Endodermal cell (in vitro differentiated cells): Measurements from ENCODE around the gene ANKRD29. TPM values are rescaled to one million over a fixed set of nuclear protein-coding genes. Genes with fewer than 3 reads are reported as not detected.

Experiments used
- DNase-seq: peaks from one replicate; pipeline ENCODE4 v3.0.0-alpha.2; 2017
- H3K27ac ChIP-seq: 2 replicates; pipeline ENCODE4 v1.5.1; 2013; ENCODE audit warnings: mild to moderate bottlenecking, low read depth, low read length, moderate library complexity
- H3K27me3 ChIP-seq: 2 replicates; pipeline ENCODE4 v1.6.1; 2013; ENCODE audit warnings: mild to moderate bottlenecking, low read length, moderate library complexity; ENCODE audit not compliant: insufficient read depth, control insufficient read depth, poor library complexity, severe bottlenecking
- H3K36me3 ChIP-seq: 2 replicates; pipeline ENCODE4 v1.7.0; 2013; ENCODE audit warnings: mild to moderate bottlenecking, low read length, moderate library complexity; ENCODE audit not compliant: control insufficient read depth, insufficient read depth
- H3K4me1 ChIP-seq: one replicate; pipeline ENCODE4 v1.7.0; 2013; ENCODE audit warnings: low read length; ENCODE audit not compliant: control insufficient read depth, insufficient read depth
- H3K4me3 ChIP-seq: 2 replicates; pipeline ENCODE4 v1.5.1; 2013; ENCODE audit warnings: mild to moderate bottlenecking, low read length, moderate library complexity
- H3K9ac ChIP-seq: 2 replicates; pipeline ENCODE4 v1.6.1; 2013; ENCODE audit warnings: mild to moderate bottlenecking, low read length, moderate library complexity; ENCODE audit not compliant: poor library complexity, severe bottlenecking; ENCODE audit errors: extremely low read depth
- H3K9me3 ChIP-seq: 2 replicates; pipeline ENCODE4 v1.6.1; 2013; ENCODE audit warnings: mild to moderate bottlenecking, low read length, moderate library complexity; ENCODE audit not compliant: control insufficient read depth
- H3K27ac Mint-ChIP-seq: 2 replicates; pipeline ENCODE4 v1.8.0; 2020; ENCODE audit warnings: mixed read lengths
- H3K27me3 Mint-ChIP-seq: 2 replicates; pipeline ENCODE4 v1.8.0; 2021; ENCODE audit warnings: mild to moderate bottlenecking, mixed read lengths; ENCODE audit not compliant: insufficient read depth
- H3K36me3 Mint-ChIP-seq: 2 replicates; pipeline ENCODE4 v1.8.0; 2020; ENCODE audit warnings: low read depth, mixed read lengths
- H3K4me1 Mint-ChIP-seq: 2 replicates; pipeline ENCODE4 v1.8.0; 2020; ENCODE audit warnings: mixed read lengths
- H3K4me3 Mint-ChIP-seq: 2 replicates; pipeline ENCODE4 v1.8.0; 2020; ENCODE audit warnings: mild to moderate bottlenecking, moderate library complexity, mixed read lengths
- H3K9me3 Mint-ChIP-seq: 2 replicates; pipeline ENCODE4 v1.8.0; 2020; ENCODE audit warnings: mild to moderate bottlenecking, mixed read lengths
- CTCF ChIP-seq: fragments of 200-600 bp; sonication (generic); conservative IDR thresholded peaks from 2 replicates; pipeline ENCODE4 v1.5.0; 2021; ENCODE audit warnings: antibody characterized with exemption, mild to moderate bottlenecking
- WGBS, 2 experiments: methylation state at CpG; one replicate each; pipeline versions ENCODE4 v1.1.5 to v1.1.7; 2013; ENCODE audit warnings: missing lambda C conversion rate in 2 of 2, mixed read lengths in 1 of 2; ENCODE audit not compliant: insufficient coverage in 1 of 2, insufficient read length in 1 of 2; 5-methylcytosine and 5-hydroxymethylcytosine counted together
- total RNA-seq, 2 donors: library from RNA; stranded (reverse); fragmentation: NEBNext Ultra II Directional in 1 of 2; extraction: Animal tissue kit (Norgen Biotek cat#: 25700) in 1 of 2; gene quantifications; 2 replicates in 1 of 2; 3 replicates in 1 of 2; pipeline ENCODE4 v1.2.1, GENCODE V29; 2021

ANKRD29 gene
- total RNA-seq, 2 donors from 2014 or later: 0.44 to 0.73 TPM

GRCh38 chr18:23599809-23600208 is 62.9 kb downstream of the ANKRD29 start:
- Mint-ChIP-seq H3K27ac (no peak overlapping the region), H3K9me3 (no peaks in the 10 kb centered on the region), H3K4me3 (no peak overlapping the region), H3K27me3 (no peaks in the 10 kb centered on the region), H3K36me3 (no peaks in the 10 kb centered on the region), H3K4me1 (no peaks in the 10 kb centered on the region)
- 95% methylated on average over 1 of the region's 1 CpG; no CpG with 5 or more reads in 1 of the 2 experiments for WGBS, 2 experiments
- Histone ChIP-seq H3K27ac (no peak overlapping the region), H3K36me3 (no peaks in the 10 kb centered on the region), H3K9me3 (no peaks in the 10 kb centered on the region), H3K4me1 (no peaks in the 10 kb centered on the region), H3K9ac (no peak overlapping the region), H3K27me3 (no peaks in the 10 kb centered on the region), H3K4me3 (no peak overlapping the region)
- TF ChIP-seq CTCF: no peak
- no peak for DNase-seq

GRCh38 chr18:23596183-23596582 is 66.5 kb downstream of the ANKRD29 start:
- Mint-ChIP-seq H3K4me3 (no peak overlapping the region), H3K27ac (no peak overlapping the region), H3K9me3 (no peaks in the 10 kb centered on the region), H3K27me3 (no peaks in the 10 kb centered on the region), H3K36me3 (no peaks in the 10 kb centered on the region), H3K4me1 (no peaks in the 10 kb centered on the region)
- Histone ChIP-seq H3K4me1 (no peaks in the 10 kb centered on the region), H3K27ac (no peak overlapping the region), H3K27me3 (no peaks in the 10 kb centered on the region), H3K36me3 (no peaks in the 10 kb centered on the region), H3K4me3 (no peak overlapping the region), H3K9ac (no peak overlapping the region), H3K9me3 (no peaks in the 10 kb centered on the region)
- no peak for TF ChIP-seq CTCF
- WGBS, 2 experiments: 91 to 93% methylated on average over 6 to 7 of the region's 7 CpGs
- DNase-seq: no peak

GRCh38 chr18:23595591-23595990 is 67.1 kb downstream of the ANKRD29 start:
- 73 to 83% methylated on average over 3 to 7 of the region's 7 CpGs for WGBS, 2 experiments
- Histone ChIP-seq H3K4me1 (no peaks in the 10 kb centered on the region), H3K36me3 (no peaks in the 10 kb centered on the region), H3K27me3 (no peaks in the 10 kb centered on the region), H3K4me3 (no peak overlapping the region), H3K9me3 (no peaks in the 10 kb centered on the region), H3K27ac (no peak overlapping the region), H3K9ac (no peak overlapping the region)
- no peak for DNase-seq
- Mint-ChIP-seq H3K4me1 (no peaks in the 10 kb centered on the region), H3K27ac (no peak overlapping the region), H3K27me3 (no peaks in the 10 kb centered on the region), H3K36me3 (no peaks in the 10 kb centered on the region), H3K4me3 (no peak overlapping the region), H3K9me3 (no peaks in the 10 kb centered on the region)
- no peak for TF ChIP-seq CTCF
